HuH-7.5 (cell line): Measurements from ENCODE around the gene FHIP2A.
"Not testable (repeated sequence)": the region's sequence is repeated elsewhere in the genome, so short reads cannot be mapped to it uniquely, and the experiment has no call there.

Experiments used
- DNase-seq: peaks from one replicate; pipeline ENCODE4 v3.0.0; 2011; ENCODE audit warnings: low spot score

Gene FHIP2A

GRCh38 chr10:114856544-114857287 lies 35.1 kb downstream of the FHIP2A start:
- DNase-seq, result no peak

GRCh38 chr10:114857288-114857565 lies 35.6 kb downstream of the FHIP2A start:
- not testable (repeated sequence) for DNase-seq

- DNase-seq, result no peak
Observed at GRCh38 chr10:114857922-114858629, 36.5 kb downstream of the FHIP2A start.

- DNase-seq, result no peak
Observed at GRCh38 chr10:114859222-114859621, 37.6 kb downstream of the FHIP2A start.

GRCh38 chr10:114862456-114862855 lies 40.9 kb downstream of the FHIP2A start:
- no peak for DNase-seq

- DNase-seq, result no peak
Observed at GRCh38 chr10:114867365-114867764, 45.8 kb downstream of the FHIP2A start.

- no peak for DNase-seq
Observed at GRCh38 chr10:114868870-114869519, 47.4 kb downstream of the FHIP2A start.

GRCh38 chr10:114869520-114869892 lies 47.9 kb downstream of the FHIP2A start:
- DNase-seq, result no peak

- no peak for DNase-seq
Observed at GRCh38 chr10:114870486-114870885, 48.9 kb downstream of the FHIP2A start.

- DNase-seq, result no peak
Observed at GRCh38 chr10:114871379-114871778, 49.8 kb downstream of the FHIP2A start.
